ENCODE measurements around the gene RING1. TPM values are rescaled to one million over a fixed set of nuclear protein-coding genes. Genes with fewer than 3 reads are reported as not detected.
A peak's percentile ranks its signal among the peaks of the same experiment; 100 is the strongest.

Gene RING1
- total RNA-seq, 1 donor from 2014 or later = 12.1 TPM

DNA sequence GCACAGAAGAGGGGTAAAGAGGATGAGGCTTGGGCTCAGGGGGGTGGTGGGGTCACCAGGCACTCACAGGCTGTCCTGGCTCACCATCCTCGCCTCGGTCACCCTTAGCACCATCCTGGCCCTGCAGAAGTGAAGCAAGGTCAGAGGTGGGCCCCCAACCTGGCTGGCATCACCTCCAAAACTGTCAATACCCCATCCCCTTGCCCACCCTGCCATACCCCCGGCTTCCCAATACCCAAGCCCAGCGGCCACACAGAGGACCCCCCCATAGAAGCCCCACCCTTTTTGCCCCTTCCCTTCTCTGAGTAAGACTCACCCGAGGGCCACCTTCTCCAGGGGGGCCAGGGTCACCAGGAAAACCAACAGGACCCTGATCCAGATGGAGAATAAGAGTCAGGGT, 39.7 kb upstream of the RING1 start:
- DNase-seq (ENCODE audit: low spot score) = no peak
- peak overlapping the region; percentile 76 for H3K27ac Mint-ChIP-seq
- no peaks in the 10 kb centered on the region for H3K9me3 ChIP-seq (ENCODE audit: low read depth)
- H2AFZ ChIP-seq (replicated peaks) = no peak overlapping the region
- H3K36me3 Mint-ChIP-seq = no peaks in the 10 kb centered on the region
- H3K27me3 ChIP-seq = no peaks in the 10 kb centered on the region
- H4K20me1 ChIP-seq (ENCODE audit: low read depth) = no peaks in the 10 kb centered on the region
- H3K4me1 ChIP-seq = no peaks in the 10 kb centered on the region
- no peaks in the 10 kb centered on the region for H3K9me3 Mint-ChIP-seq
- no peak for TF ChIP-seq EZH2phosphoT487 (IDR thresholded peaks at IDR 0.05)
- no peak overlapping the region for H3K4me3 ChIP-seq
- no peak overlapping the region for H3K27ac ChIP-seq
- H3K79me2 ChIP-seq (ENCODE audit: low read depth) = no peaks in the 10 kb centered on the region
- peaks cover 8% of the 10 kb centered on the region for H3K27me3 Mint-ChIP-seq (ENCODE audit: insufficient read depth, low read depth)
- H3K36me3 ChIP-seq = no peaks in the 10 kb centered on the region
- H3F3A ChIP-seq (ENCODE audit: low read depth) = no peaks in the 10 kb centered on the region
- H3K4me3 Mint-ChIP-seq = no peak overlapping the region
- H3K4me1 Mint-ChIP-seq = peaks cover 2% of the 10 kb centered on the region
- no peak overlapping the region for H3K9ac ChIP-seq
- H3K4me2 ChIP-seq = no peak overlapping the region

DNA sequence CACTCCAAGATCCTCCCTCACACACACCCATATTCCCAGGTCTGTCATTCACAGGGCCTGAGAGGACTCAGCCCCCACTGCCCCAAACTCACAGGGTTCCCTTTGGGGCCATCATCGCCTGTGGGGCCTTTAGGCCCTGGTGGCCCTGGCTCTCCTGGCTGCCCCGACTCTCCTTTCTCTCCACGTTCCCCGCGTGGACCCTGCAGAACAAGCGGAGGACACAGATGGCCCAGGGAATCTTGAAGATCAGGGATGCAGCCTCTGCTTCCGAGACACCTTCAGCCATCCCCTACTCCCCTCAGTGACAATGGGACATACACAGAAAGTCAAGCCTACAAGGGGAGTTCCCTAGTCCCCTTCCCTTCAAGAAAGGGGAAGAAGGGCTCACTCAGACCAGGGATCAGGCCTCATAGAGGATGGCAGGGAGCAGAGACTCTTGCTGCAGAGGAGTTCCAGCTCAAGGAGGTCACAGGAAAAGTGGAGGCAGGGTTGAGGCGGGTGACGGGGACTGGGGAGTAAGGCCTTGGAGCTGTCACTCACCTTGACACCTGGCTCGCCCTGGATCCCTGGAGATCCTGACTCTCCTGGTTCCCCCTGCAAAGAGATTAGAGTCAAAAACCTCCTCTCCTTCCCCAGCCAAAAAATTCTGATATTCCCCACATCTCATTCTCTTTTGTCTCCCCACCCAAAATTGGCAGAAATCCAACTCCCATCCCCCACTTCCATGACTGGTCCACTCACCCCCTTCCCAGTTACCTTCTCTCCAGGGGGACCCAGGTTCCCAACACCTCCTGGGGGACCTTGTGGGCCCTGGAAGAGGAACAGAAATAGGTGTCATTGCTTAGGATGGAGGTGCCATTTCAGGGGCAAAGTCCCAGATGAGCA, 38.8 kb upstream of the RING1 start:
- no peaks in the 10 kb centered on the region for H3K79me2 ChIP-seq (ENCODE audit: low read depth)
- Mint-ChIP-seq H3K9me3 (no peaks in the 10 kb centered on the region), H3K4me3 (no peak overlapping the region), H3K27ac (peak overlapping the region; percentile 83), H3K27me3 (ENCODE audit: insufficient read depth, low read depth) (peaks cover 4% of the 10 kb centered on the region), H3K4me1 (peaks cover 2% of the 10 kb centered on the region), H3K36me3 (no peaks in the 10 kb centered on the region)
- no peaks in the 10 kb centered on the region for H3K9me3 ChIP-seq (ENCODE audit: low read depth)
- H3K9ac ChIP-seq = no peak overlapping the region
- H2AFZ ChIP-seq (replicated peaks) = no peak overlapping the region
- DNase-seq (ENCODE audit: low spot score) = no peak
- TF ChIP-seq, protein P1, sequence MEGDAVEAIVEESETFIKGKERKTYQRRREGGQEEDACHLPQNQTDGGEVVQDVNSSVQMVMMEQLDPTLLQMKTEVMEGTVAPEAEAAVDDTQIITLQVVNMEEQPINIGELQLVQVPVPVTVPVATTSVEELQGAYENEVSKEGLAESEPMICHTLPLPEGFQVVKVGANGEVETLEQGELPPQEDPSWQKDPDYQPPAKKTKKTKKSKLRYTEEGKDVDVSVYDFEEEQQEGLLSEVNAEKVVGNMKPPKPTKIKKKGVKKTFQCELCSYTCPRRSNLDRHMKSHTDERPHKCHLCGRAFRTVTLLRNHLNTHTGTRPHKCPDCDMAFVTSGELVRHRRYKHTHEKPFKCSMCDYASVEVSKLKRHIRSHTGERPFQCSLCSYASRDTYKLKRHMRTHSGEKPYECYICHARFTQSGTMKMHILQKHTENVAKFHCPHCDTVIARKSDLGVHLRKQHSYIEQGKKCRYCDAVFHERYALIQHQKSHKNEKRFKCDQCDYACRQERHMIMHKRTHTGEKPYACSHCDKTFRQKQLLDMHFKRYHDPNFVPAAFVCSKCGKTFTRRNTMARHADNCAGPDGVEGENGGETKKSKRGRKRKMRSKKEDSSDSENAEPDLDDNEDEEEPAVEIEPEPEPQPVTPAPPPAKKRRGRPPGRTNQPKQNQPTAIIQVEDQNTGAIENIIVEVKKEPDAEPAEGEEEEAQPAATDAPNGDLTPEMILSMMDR (IDR thresholded peaks at IDR 0.05) = no peak
- TF ChIP-seq EZH2 (IDR thresholded peaks at IDR 0.05) (no peak), EZH2phosphoT487 (IDR thresholded peaks at IDR 0.05) (no peak)
- no peaks in the 10 kb centered on the region for H3K36me3 ChIP-seq
- no peaks in the 10 kb centered on the region for H3K27me3 ChIP-seq
- H3K4me1 ChIP-seq = no peaks in the 10 kb centered on the region
- no peaks in the 10 kb centered on the region for H3F3A ChIP-seq (ENCODE audit: low read depth)
- H4K20me1 ChIP-seq (ENCODE audit: low read depth) = no peaks in the 10 kb centered on the region
- H3K27ac ChIP-seq = no peak overlapping the region
- H3K4me2 ChIP-seq = no peak overlapping the region
- H3K4me3 ChIP-seq = no peak overlapping the region

DNA sequence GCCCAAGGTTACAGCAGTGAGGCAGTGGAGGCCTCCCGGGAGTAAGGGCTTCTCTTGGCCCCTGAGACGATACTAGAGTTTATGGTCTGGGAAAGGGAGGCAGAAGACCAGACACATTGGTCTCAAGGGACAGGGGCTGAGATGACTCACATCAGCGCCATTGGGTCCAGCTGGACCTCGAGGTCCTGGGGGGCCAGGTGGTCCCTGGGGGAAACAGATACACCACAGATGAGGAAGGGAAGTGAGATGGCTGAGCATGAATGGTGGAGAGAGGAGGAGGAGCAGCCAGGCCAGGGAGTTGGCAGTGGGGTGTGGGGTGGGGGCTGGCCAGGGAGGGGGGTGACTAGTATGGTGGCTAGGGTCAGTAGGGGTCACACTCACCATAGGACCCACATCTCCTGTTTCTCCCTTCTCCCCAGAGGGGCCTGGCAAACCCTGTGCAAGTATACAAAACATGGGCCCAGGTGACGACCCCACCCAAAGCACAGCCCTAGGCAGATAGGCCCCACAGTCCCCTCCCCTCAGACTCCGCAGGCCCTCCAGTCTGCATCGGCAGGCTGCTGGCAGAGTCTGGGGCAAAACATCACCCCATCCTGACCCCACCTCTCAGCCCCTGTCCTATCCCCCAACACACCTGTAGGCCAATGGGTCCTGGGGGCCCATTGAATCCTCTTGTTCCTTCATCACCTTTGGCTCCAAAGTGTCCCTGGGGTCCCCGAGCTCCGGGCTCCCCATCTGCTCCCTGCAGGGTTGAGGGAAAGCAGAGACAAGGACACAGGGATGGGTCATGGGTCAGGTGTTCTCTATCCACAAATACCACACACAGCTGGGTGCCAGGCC, 37.9 kb upstream of the RING1 start:
- peaks cover 2% of the 10 kb centered on the region for H3K4me1 Mint-ChIP-seq

DNA sequence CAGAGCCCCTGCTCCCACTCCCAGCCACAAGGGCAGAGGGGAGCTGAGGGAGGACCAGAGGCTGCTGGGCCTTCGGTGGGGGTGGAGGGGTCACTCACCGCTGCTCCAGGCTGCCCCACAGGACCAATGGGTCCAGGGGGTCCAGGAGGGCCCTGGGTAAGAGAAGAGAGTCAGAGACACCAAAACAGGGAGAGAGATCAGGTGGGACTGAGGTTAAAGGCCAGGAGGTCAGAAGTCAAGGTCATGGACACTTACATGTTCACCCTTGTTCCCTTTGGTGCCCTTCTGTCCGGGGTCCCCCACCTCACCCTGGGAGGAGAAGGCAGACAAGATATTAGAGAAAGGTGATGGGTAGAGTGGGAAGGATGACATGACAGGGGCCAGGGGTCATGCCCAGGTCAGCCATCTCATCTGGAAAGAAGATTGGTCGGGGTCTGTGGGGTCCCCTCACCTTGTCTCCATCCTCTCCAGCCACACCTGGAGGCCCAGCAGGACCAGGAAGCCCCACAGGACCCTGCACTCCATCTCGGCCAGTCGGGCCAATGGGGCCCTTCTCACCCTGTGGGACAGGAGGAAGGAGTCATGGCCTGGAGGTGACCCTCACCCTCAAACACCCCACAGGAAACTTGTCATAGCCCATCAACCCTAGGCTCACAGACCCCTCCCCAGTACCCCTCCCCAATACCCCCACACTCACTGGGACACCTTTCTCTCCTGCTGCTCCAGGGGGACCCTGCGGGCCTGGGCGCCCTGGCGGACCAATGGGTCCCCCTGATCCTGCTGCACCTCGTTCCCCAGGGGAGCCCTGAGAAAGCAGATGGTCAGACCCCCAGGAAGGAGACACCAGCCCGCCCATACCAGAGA, 37.1 kb upstream of the RING1 start:
- Histone ChIP-seq H3K79me2 (ENCODE audit: low read depth) (no peaks in the 10 kb centered on the region), H3K27ac (no peak overlapping the region), H3F3A (ENCODE audit: low read depth) (no peaks in the 10 kb centered on the region), H3K27me3 (no peaks in the 10 kb centered on the region), H3K9ac (no peak overlapping the region), H3K4me1 (no peaks in the 10 kb centered on the region), H4K20me1 (ENCODE audit: low read depth) (no peaks in the 10 kb centered on the region), H3K4me3 (no peak overlapping the region), H3K36me3 (no peaks in the 10 kb centered on the region), H3K4me2 (no peak overlapping the region), H2AFZ (replicated peaks) (no peak overlapping the region), H3K9me3 (ENCODE audit: low read depth) (no peaks in the 10 kb centered on the region)
- no peak overlapping the region for H3K27ac Mint-ChIP-seq
- H3K27me3 Mint-ChIP-seq (ENCODE audit: insufficient read depth, low read depth) = peaks cover 2% of the 10 kb centered on the region
- DNase-seq (ENCODE audit: low spot score) = no peak
- H3K36me3 Mint-ChIP-seq = no peaks in the 10 kb centered on the region
- TF ChIP-seq EZH2 (IDR thresholded peaks at IDR 0.05) (no peak), EZH2phosphoT487 (IDR thresholded peaks at IDR 0.05) (no peak)
- TF ChIP-seq, protein P1 (IDR thresholded peaks at IDR 0.05) = no peak
- H3K4me1 Mint-ChIP-seq = peaks cover 2% of the 10 kb centered on the region
- H3K9me3 Mint-ChIP-seq = no peaks in the 10 kb centered on the region
- H3K4me3 Mint-ChIP-seq = no peak overlapping the region

More for the DNA sequence above, 37.9 kb upstream of the RING1 start:
- no peaks in the 10 kb centered on the region for H3K4me1 ChIP-seq
- H3K4me3 Mint-ChIP-seq = no peak overlapping the region
- peak overlapping the region; percentile 83 for H3K27ac Mint-ChIP-seq
- H3K27ac ChIP-seq = no peak overlapping the region
- H2AFZ ChIP-seq (replicated peaks) = no peak overlapping the region
- no peak overlapping the region for H3K4me2 ChIP-seq
- no peak overlapping the region for H3K9ac ChIP-seq
- no peaks in the 10 kb centered on the region for H3K9me3 Mint-ChIP-seq
- no peaks in the 10 kb centered on the region for H3K36me3 Mint-ChIP-seq
- H3F3A ChIP-seq (ENCODE audit: low read depth) = no peaks in the 10 kb centered on the region
- no peaks in the 10 kb centered on the region for H3K9me3 ChIP-seq (ENCODE audit: low read depth)
- H4K20me1 ChIP-seq (ENCODE audit: low read depth) = no peaks in the 10 kb centered on the region
- H3K4me3 ChIP-seq = no peak overlapping the region
- H3K27me3 ChIP-seq = no peaks in the 10 kb centered on the region
- no peak for TF ChIP-seq EZH2 (IDR thresholded peaks at IDR 0.05)
- no peak for TF ChIP-seq EZH2phosphoT487 (IDR thresholded peaks at IDR 0.05)
- H3K36me3 ChIP-seq = no peaks in the 10 kb centered on the region
- H3K79me2 ChIP-seq (ENCODE audit: low read depth) = no peaks in the 10 kb centered on the region
- H3K27me3 Mint-ChIP-seq (ENCODE audit: insufficient read depth, low read depth) = peaks cover 6% of the 10 kb centered on the region
- no peak for DNase-seq (ENCODE audit: low spot score)

Data from neural progenitor cell (in vitro differentiated cells).